GM12878 (cell line): Measurements from ENCODE around the gene MIER1. TPM values are rescaled to one million over a fixed set of nuclear protein-coding genes. Genes with fewer than 3 reads are reported as not detected.

Experiments used
- ATAC-seq: fragments of 200-7000 bp; cut with Tn5 transposase; 3 replicates; pipeline ENCODE4 v1.9.1; 2020; ENCODE audit warnings: mild to moderate bottlenecking, moderate library complexity
- BruUV-seq: library from RNA; stranded (reverse); fragments of 400-500 nt; replicated peaks from 2 replicates; lab custom pipeline; 2021; lab: Mats Ljungman, UMichigan
- CTCF ChIA-PET: fragments of 300-600 bp; sonication (Branson Sonifier 250); formaldehyde crosslinking; extraction: SDS; loops from one replicate; lab custom pipeline; 2021; ENCODE audit warnings: inconsistent platforms; lab: Yijun Ruan, JAX
- POLR2A ChIA-PET: fragments of 350-600 bp; formaldehyde crosslinking; extraction: SDS; loops from one replicate; lab custom pipeline; 2021; ENCODE audit warnings: inconsistent platforms; lab: Charles Lee
- RAD21 ChIA-PET: fragments of 300-600 bp; sonication (Branson Sonifier 250); formaldehyde crosslinking; loops from one replicate; lab custom pipeline; 2023; ENCODE audit warnings: antibody characterized with exemption; ENCODE audit not compliant: unreplicated experiment; lab: Charles Lee
- SMC1A ChIA-PET: fragments of 300-600 bp; sonication (Branson Sonifier 250); formaldehyde crosslinking; loops from one replicate; lab custom pipeline; 2023; ENCODE audit not compliant: unreplicated experiment, uncharacterized antibody; lab: Charles Lee
- DNase-seq: peaks from one replicate; pipeline ENCODE4 v3.0.0-alpha.2; 2011; ENCODE audit warnings: low read depth, low spot score
- FAIRE-seq: peaks from 3 replicates; lab custom pipeline; 2011; peaks lifted over from hg19 to GRCh38; lab: Jason Lieb, UNC
- H2AFZ ChIP-seq: 2 replicates; pipeline ENCODE4 v1.6.0; 2011; ENCODE audit warnings: low read depth, low read length, control low read depth; ENCODE audit not compliant: control insufficient read depth
- H3K27ac ChIP-seq: 2 replicates; pipeline ENCODE4 v1.5.1; 2011; ENCODE audit warnings: control low read depth; ENCODE audit not compliant: control insufficient read depth, insufficient read depth
- H3K27me3 ChIP-seq, 2 experiments: replicated peaks in 1 of 2; 2 replicates each; pipeline versions ENCODE4 v1.6.0 to v1.6.1; 2011; ENCODE audit warnings: low read length in 1 of 2; ENCODE audit not compliant: control insufficient read depth in 2 of 2, insufficient read depth in 2 of 2
- H3K36me3 ChIP-seq, 2 experiments: 2 replicates each; pipeline ENCODE4 v1.5.1; 2011; ENCODE audit warnings: low read length in 1 of 2; ENCODE audit not compliant: control insufficient read depth in 2 of 2, insufficient read depth in 2 of 2
- H3K4me1 ChIP-seq: 2 replicates; pipeline ENCODE4 v1.6.1; 2011; ENCODE audit warnings: mild to moderate bottlenecking, low read length, moderate library complexity, mixed read lengths; ENCODE audit not compliant: control insufficient read depth, insufficient read depth
- H3K4me2 ChIP-seq: 2 replicates; pipeline ENCODE4 v1.6.0; 2011; ENCODE audit warnings: control low read depth; ENCODE audit not compliant: control insufficient read depth, insufficient read depth
- H3K4me3 ChIP-seq: fragments of 200-600 bp; sonication (generic); 2 replicates; pipeline ENCODE4 v1.5.1; 2016
- H3K79me2 ChIP-seq: 2 replicates; pipeline ENCODE4 v1.6.0; 2011; ENCODE audit warnings: low read length; ENCODE audit not compliant: control insufficient read depth, insufficient read depth
- H3K9ac ChIP-seq: 2 replicates; pipeline ENCODE4 v1.8.0; 2011; ENCODE audit warnings: low read length, control low read depth, mixed read lengths; ENCODE audit not compliant: control insufficient read depth, insufficient read depth
- H3K9me3 ChIP-seq: replicated peaks from 3 replicates; pipeline ENCODE4 v1.5.1; 2011; ENCODE audit warnings: mild to moderate bottlenecking, low read length; ENCODE audit not compliant: control insufficient read depth, insufficient read depth
- H4K20me1 ChIP-seq: 2 replicates; pipeline ENCODE4 v1.6.0; 2011; ENCODE audit not compliant: control insufficient read depth, insufficient read depth
- ATF3 ChIP-seq: IDR thresholded peaks from 2 replicates; pipeline ENCODE4 v1.6.1; 2011; ENCODE audit warnings: low read depth, mild to moderate bottlenecking, low read length, moderate library complexity, borderline replicate concordance; ENCODE audit errors: extremely low read depth
- MEF2B ChIP-seq: fragments of 450-650 bp; IDR thresholded peaks from 2 replicates; pipeline ENCODE4 v1.6.1; 2018; ENCODE audit warnings: mild to moderate bottlenecking, moderate library complexity; ENCODE audit not compliant: partially characterized antibody, poor library complexity, severe bottlenecking
- NR2C1 ChIP-seq: fragments of 450-650 bp; IDR thresholded peaks from 2 replicates; pipeline ENCODE4 v1.6.1; 2017; ENCODE audit warnings: antibody characterized with exemption, mild to moderate bottlenecking, moderate library complexity
- NR2C2 ChIP-seq: IDR thresholded peaks from 2 replicates; pipeline ENCODE4 v1.6.1; 2011; ENCODE audit warnings: borderline replicate concordance, low read depth; ENCODE audit not compliant: control insufficient read depth, insufficient read length
- NRF1 ChIP-seq: conservative IDR thresholded peaks from 2 replicates; pipeline ENCODE4 v1.6.1; 2011; ENCODE audit warnings: mild to moderate bottlenecking, low read depth, low read length, improper control_type of control experiment
- SMAD1 ChIP-seq: fragments of 450-650 bp; IDR thresholded peaks from 2 replicates; pipeline ENCODE4 v1.6.1; 2018; ENCODE audit warnings: mild to moderate bottlenecking, low read depth; ENCODE audit not compliant: partially characterized antibody
- SUPT20H ChIP-seq: IDR thresholded peaks from 2 replicates; pipeline ENCODE4 v1.6.1; 2011; ENCODE audit warnings: low read depth, mild to moderate bottlenecking, low read length, moderate library complexity, borderline replicate concordance; ENCODE audit not compliant: control insufficient read depth
- TBL1XR1 ChIP-seq: IDR thresholded peaks from 2 replicates; pipeline ENCODE4 v1.6.1; 2012; ENCODE audit warnings: low read depth, low read length, improper control_type of control experiment
- WGBS: methylation state at CpG from one replicate; pipeline ENCODE4 v1.1.6; 2016; ENCODE audit warnings: low lambda C conversion rate; ENCODE audit not compliant: insufficient replicate concordance, insufficient coverage; ENCODE audit errors: missing lambda C conversion rate; 5-methylcytosine and 5-hydroxymethylcytosine counted together
- in situ Hi-C: fragments of 300-500 bp; cut with MboI; formaldehyde crosslinking; loops from 9 replicates; pipeline ENCODE4 v1.14.3; 2018; ENCODE audit warnings: mixed read lengths
- intact Hi-C: fragments of 100-400 bp; cut with micrococcal nuclease; formaldehyde crosslinking; loops from one replicate; pipeline ENCODE4 v1.14.2; 2022; ENCODE audit not compliant: unreplicated experiment
- polyA plus RNA-seq, 11 experiments: library from polyadenylated mRNA; depleted of rRNA in 4 of 11; unstranded in 6 of 11; stranded (reverse) in 5 of 11; fragments of >200 nt; fragmentation: Nextera tagmentation in 4 of 11; fragmentation: Illumina TruSeq in 1 of 11; extraction: Ambion mirVana in 4 of 11; extraction: Trizol in 1 of 11; gene quantifications; 1 replicate in 1 of 11; 2 replicates in 10 of 11; pipeline versions ENCODE4 v1.2.1 to v1.2.3, GENCODE V29; 2011 to 2016; ENCODE audit warnings: inconsistent platforms in 2 of 11, missing spikeins in 2 of 11, low read depth in 1 of 11
- total RNA-seq, 4 experiments: library from RNA; depleted of rRNA in 3 of 4; stranded (reverse); fragments of >200 nt in 3 of 4; fragmentation: Illumina TruSeq in 1 of 4; extraction: Trizol in 1 of 4; gene quantifications; 2 replicates each; pipeline versions ENCODE4 v1.2.1 to v1.2.3, GENCODE V29; 2013 to 2021

The MIER1 gene
- total and polyA plus RNA-seq, 10 of the 15 experiments (the other 5 are each of a cell fraction or from before 2014, with no cell fraction given): 13.6 to 39.8 (median 25.7) TPM

DNA sequence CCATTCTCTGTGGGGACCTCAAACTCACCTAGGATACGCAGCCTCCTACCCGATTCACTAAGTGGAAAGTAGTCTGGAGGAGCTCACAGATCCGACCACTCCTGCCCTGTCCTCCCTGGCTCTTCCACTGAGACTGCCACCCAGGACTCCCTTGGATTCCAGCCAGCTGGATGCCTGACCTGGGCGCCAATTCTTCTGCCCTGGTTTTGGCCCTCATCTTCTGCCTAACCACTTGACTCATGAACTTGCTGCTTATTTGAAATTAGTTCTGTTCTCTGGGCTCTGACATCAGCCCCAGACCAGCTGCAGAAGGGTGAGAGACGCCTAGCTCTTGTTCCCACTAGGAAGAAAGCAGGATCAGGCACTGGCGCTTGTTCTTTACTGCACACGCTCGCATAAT is 80.3 kb downstream of the MIER1 start:
- intact Hi-C loops: no loop called here
- TF ChIP-seq NR2C2: no peak
- no peak for TF ChIP-seq SMAD1
- no peak for TF ChIP-seq ATF3
- no peaks in the 10 kb centered on the region; a peak in 1 of 4 replicates for H3K36me3 ChIP-seq
- H3K79me2 ChIP-seq: no peaks in the 10 kb centered on the region
- in situ Hi-C loops: no loop called here
- RAD21 ChIA-PET: interaction anchor here (1.5 kb wide), 1 partner anchor 9 kb away, joined by 4 read pairs; no protein-coding TSS in a partner anchor
- H3K4me1 ChIP-seq: no peaks in the 10 kb centered on the region
- H3K27ac ChIP-seq: no peak overlapping the region
- BruUV-seq: no TSS peak
- WGBS: 94% methylated on average over 8 of the region's 8 CpGs
- no peak overlapping the region for H3K9ac ChIP-seq
- DNase-seq: no peak
- no peak overlapping the region for H3K4me2 ChIP-seq
- no peak overlapping the region for H2AFZ ChIP-seq
- no peak for FAIRE-seq
- no peaks in the 10 kb centered on the region for H4K20me1 ChIP-seq
- POLR2A ChIA-PET: no interaction called here
- SMC1A ChIA-PET: interaction anchor here (0.9 to 1.8 kb wide), 4 partner anchors 9 to 207 kb away, joined by 3 to 5 read pairs (median 4); no protein-coding TSS in a partner anchor
- CTCF ChIA-PET: interaction anchor here (3.5 to 5.1 kb wide), 2 partner anchors 9 to 207 kb away, joined by 17 to 36 read pairs; no protein-coding TSS in a partner anchor
- H3K27me3 ChIP-seq: no peaks in the 10 kb centered on the region
- H3K9me3 ChIP-seq: no peaks in the 10 kb centered on the region
- no peak overlapping the region for H3K4me3 ChIP-seq
- no peak for ATAC-seq

DNA sequence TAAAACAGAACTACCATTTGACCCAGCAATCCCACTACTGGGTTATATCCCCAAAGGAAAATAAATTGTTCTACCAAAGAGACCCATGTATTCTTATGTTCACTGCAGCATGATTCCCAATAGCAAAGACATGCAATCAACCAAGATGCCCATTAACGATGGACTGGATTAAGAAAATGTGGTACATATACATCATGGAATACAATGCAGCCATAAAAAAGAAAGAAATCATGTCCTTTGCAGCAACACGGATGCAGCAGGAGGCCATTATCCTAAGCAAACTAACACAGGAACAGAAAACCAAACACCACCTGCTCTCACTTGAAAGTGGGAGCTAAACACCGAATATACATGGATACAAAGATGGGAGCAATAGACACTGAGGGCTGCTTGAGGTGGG is 85.0 kb downstream of the MIER1 start:
- no peak overlapping the region for H3K4me2 ChIP-seq
- TF ChIP-seq TBL1XR1 (no peak), NR2C1 (no peak), NRF1 (no peak), SUPT20H (no peak), MEF2B (no peak)
- TF ChIP-seq, all 136 proteins: peak for 0
- FAIRE-seq (no peak), ATAC-seq (no peak), DNase-seq (no peak)
- RAD21 ChIA-PET: no interaction called here
- Histone ChIP-seq H3K27me3 (no peaks in the 10 kb centered on the region), H3K4me3 (no peak overlapping the region), H2AFZ (no peak overlapping the region), H3K79me2 (no peaks in the 10 kb centered on the region), H3K27ac (no peak overlapping the region), H3K4me1 (no peaks in the 10 kb centered on the region), H4K20me1 (no peaks in the 10 kb centered on the region), H3K9ac (no peak overlapping the region), H3K9me3 (no peaks in the 10 kb centered on the region), H3K36me3 (peaks cover 0 to 4% of the 10 kb centered on the region in 2 experiments; a peak in 1 of 4 replicates)
- no TSS peak for BruUV-seq
- CTCF ChIA-PET: no interaction called here
- in situ Hi-C loops (no loop called here), intact Hi-C loops (no loop called here)
- SMC1A ChIA-PET: no interaction called here
- WGBS: 97% methylated on average over 3 of the region's 3 CpGs
- POLR2A ChIA-PET: no interaction called here
